GM23338 (cell line): ENCODE results near the gene SNX1. TPM values are rescaled to one million over a fixed set of nuclear protein-coding genes. Genes with fewer than 3 reads are reported as not detected.
"Not testable (repeated sequence)": the region's sequence is repeated elsewhere in the genome, so short reads cannot be mapped to it uniquely, and the experiment has no call there.

Experiments used
- ATAC-seq: fragments of 200-7000 bp; cut with Tn5 transposase; 3 replicates; pipeline ENCODE4 v1.9.1; 2020
- DNase-seq: peaks from one replicate; pipeline ENCODE4 v3.0.0-alpha.2; 2015; ENCODE audit warnings: low spot score
- H2AFZ ChIP-seq: fragments of 200-600 bp; sonication (generic); 2 replicates; pipeline ENCODE4 v1.8.0; 2016; ENCODE audit warnings: antibody characterized with exemption, mild to moderate bottlenecking, moderate library complexity
- H3F3A ChIP-seq: fragments of 200-600 bp; sonication (generic); replicated peaks from 2 replicates; pipeline ENCODE4 v1.8.0; 2017; ENCODE audit warnings: antibody characterized with exemption, mixed run types, low read depth
- H3K27ac ChIP-seq: fragments of 200-600 bp; sonication (generic); 2 replicates; pipeline ENCODE4 v1.6.1; 2016; ENCODE audit warnings: low read depth
- H3K27me3 ChIP-seq: fragments of 200-600 bp; sonication (generic); 2 replicates; pipeline ENCODE4 v1.8.0; 2016; ENCODE audit warnings: mild to moderate bottlenecking, mixed run types, moderate library complexity; ENCODE audit not compliant: insufficient read depth
- H3K36me3 ChIP-seq: fragments of 200-600 bp; sonication (generic); 2 replicates; pipeline ENCODE4 v1.8.0; 2016; ENCODE audit warnings: mild to moderate bottlenecking; ENCODE audit not compliant: insufficient read depth
- H3K4me1 ChIP-seq: fragments of 200-600 bp; sonication (generic); 2 replicates; pipeline ENCODE4 v1.8.0; 2016; ENCODE audit warnings: mild to moderate bottlenecking, moderate library complexity; ENCODE audit not compliant: insufficient read depth
- H3K4me2 ChIP-seq: fragments of 200-600 bp; sonication (generic); 2 replicates; pipeline ENCODE4 v1.7.1; 2017; ENCODE audit warnings: mixed run types
- H3K4me3 ChIP-seq: fragments of 200-600 bp; sonication (generic); 2 replicates; pipeline ENCODE4 v1.6.1; 2016; ENCODE audit warnings: mixed run types
- H3K79me2 ChIP-seq: fragments of 200-600 bp; sonication (generic); replicated peaks from 2 replicates; pipeline ENCODE4 v1.8.0; 2017; ENCODE audit warnings: mild to moderate bottlenecking; ENCODE audit not compliant: insufficient read depth
- H3K9me2 ChIP-seq: fragments of 200-600 bp; sonication (generic); 2 replicates; pipeline ENCODE4 v1.8.0; 2017; ENCODE audit not compliant: insufficient read depth
- H4K20me1 ChIP-seq: fragments of 200-600 bp; sonication (generic); replicated peaks from 2 replicates; pipeline ENCODE4 v1.8.0; 2017; ENCODE audit warnings: mild to moderate bottlenecking; ENCODE audit not compliant: insufficient read depth
- H3K27ac Mint-ChIP-seq: 2 replicates; pipeline ENCODE4 v1.8.0; 2020; ENCODE audit warnings: inconsistent platforms, mild to moderate bottlenecking, moderate library complexity, mixed read lengths
- H3K27me3 Mint-ChIP-seq: 3 replicates; pipeline ENCODE4 v1.8.0; 2022; ENCODE audit warnings: low read depth, mild to moderate bottlenecking, moderate library complexity, mixed read lengths, inconsistent platforms; ENCODE audit not compliant: insufficient read depth, poor library complexity
- H3K36me3 Mint-ChIP-seq: 3 replicates; pipeline ENCODE4 v1.8.0; 2021; ENCODE audit warnings: low read depth, mild to moderate bottlenecking, inconsistent platforms, moderate library complexity, mixed read lengths
- H3K4me1 Mint-ChIP-seq: 3 replicates; pipeline ENCODE4 v1.8.0; 2020; ENCODE audit warnings: mild to moderate bottlenecking, inconsistent platforms, mixed read lengths
- H3K4me3 Mint-ChIP-seq: 3 replicates; pipeline ENCODE4 v1.8.0; 2021; ENCODE audit warnings: moderate library complexity, mild to moderate bottlenecking, inconsistent platforms, mixed read lengths
- H3K9me3 Mint-ChIP-seq: 3 replicates; pipeline ENCODE4 v1.8.0; 2020; ENCODE audit warnings: moderate library complexity, mild to moderate bottlenecking, inconsistent platforms, mixed read lengths
- CREB1 ChIP-seq: fragments of 250-450 bp; sonication (Bioruptor Pico); IDR thresholded peaks from 2 replicates; pipeline ENCODE4 v1.5.0; 2020; ENCODE audit warnings: low read depth, mild to moderate bottlenecking, moderate library complexity
- EZH2 ChIP-seq: fragments of 200-600 bp; sonication (generic); IDR thresholded peaks from one replicate; pipeline ENCODE4 v1.8.0; 2017; ENCODE audit warnings: antibody characterized with exemption, mild to moderate bottlenecking, low read depth; ENCODE audit not compliant: unreplicated experiment
- NANOG ChIP-seq: IDR thresholded peaks from 2 replicates; pipeline ENCODE4 v1.6.1; 2016; ENCODE audit warnings: antibody characterized with exemption, borderline replicate concordance
- POLR2AphosphoS5 ChIP-seq: IDR thresholded peaks from 2 replicates; pipeline ENCODE4 v1.6.1; 2016; ENCODE audit warnings: antibody characterized with exemption, low read depth
- REST ChIP-seq: IDR thresholded peaks from one replicate; pipeline ENCODE4 v1.6.1; 2018; ENCODE audit warnings: antibody characterized with exemption; ENCODE audit not compliant: unreplicated experiment
- ZNF114 ChIP-seq: fragments of 250-450 bp; sonication (Bioruptor Pico); IDR thresholded peaks from 2 replicates; pipeline ENCODE4 v1.5.0; 2020; ENCODE audit warnings: mild to moderate bottlenecking, moderate library complexity
- ZNF331 ChIP-seq: fragments of 250-450 bp; sonication (Bioruptor Pico); IDR thresholded peaks from 2 replicates; pipeline ENCODE4 v1.5.0; 2020; ENCODE audit warnings: low read depth, mild to moderate bottlenecking, moderate library complexity
- polyA plus RNA-seq: library from polyadenylated mRNA; unstranded; fragments of >200 nt; fragmentation: Nextera tagmentation; extraction: Ambion mirVana; gene quantifications from 2 replicates; pipeline ENCODE4 v1.2.1, GENCODE V29; 2016
- total RNA-seq: library from RNA; depleted of rRNA; stranded (reverse); fragments of >200 nt; shearing (Covaris generic); gene quantifications from 2 replicates; pipeline ENCODE4 v1.2.3, GENCODE V29; 2014
- TF ChIP-seq, protein P1 (sequence below): IDR thresholded peaks from 2 replicates; pipeline ENCODE4 v1.6.1; 2016; ENCODE audit warnings: antibody characterized with exemption
- TF ChIP-seq, protein P2 (sequence below), 2 experiments: fragments of 200-600 bp in 1 of 2; sonication (generic) in 1 of 2; conservative IDR thresholded peaks; 2 replicates each; pipeline versions ENCODE4 v1.5.1 to v1.6.1; 2016 to 2017; ENCODE audit warnings: antibody characterized with exemption in 2 of 2, low read depth in 2 of 2, mild to moderate bottlenecking in 2 of 2, moderate library complexity in 1 of 2

SNX1 gene
- total and polyA plus RNA-seq, 2 experiments from 2014 or later, result 33.3 to 33.8 TPM

GRCh38 chr15:64072812-64073211 lies 23.0 kb upstream of the SNX1 start (continued):
- TF ChIP-seq REST (no peak), POLR2AphosphoS5 (no peak), ZNF114 (CRISPR knock-in tag) (no peak), CREB1 (no peak)
- TF ChIP-seq, protein P1, sequence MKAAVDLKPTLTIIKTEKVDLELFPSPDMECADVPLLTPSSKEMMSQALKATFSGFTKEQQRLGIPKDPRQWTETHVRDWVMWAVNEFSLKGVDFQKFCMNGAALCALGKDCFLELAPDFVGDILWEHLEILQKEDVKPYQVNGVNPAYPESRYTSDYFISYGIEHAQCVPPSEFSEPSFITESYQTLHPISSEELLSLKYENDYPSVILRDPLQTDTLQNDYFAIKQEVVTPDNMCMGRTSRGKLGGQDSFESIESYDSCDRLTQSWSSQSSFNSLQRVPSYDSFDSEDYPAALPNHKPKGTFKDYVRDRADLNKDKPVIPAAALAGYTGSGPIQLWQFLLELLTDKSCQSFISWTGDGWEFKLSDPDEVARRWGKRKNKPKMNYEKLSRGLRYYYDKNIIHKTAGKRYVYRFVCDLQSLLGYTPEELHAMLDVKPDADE, result no peak
- TF ChIP-seq, protein P2, sequence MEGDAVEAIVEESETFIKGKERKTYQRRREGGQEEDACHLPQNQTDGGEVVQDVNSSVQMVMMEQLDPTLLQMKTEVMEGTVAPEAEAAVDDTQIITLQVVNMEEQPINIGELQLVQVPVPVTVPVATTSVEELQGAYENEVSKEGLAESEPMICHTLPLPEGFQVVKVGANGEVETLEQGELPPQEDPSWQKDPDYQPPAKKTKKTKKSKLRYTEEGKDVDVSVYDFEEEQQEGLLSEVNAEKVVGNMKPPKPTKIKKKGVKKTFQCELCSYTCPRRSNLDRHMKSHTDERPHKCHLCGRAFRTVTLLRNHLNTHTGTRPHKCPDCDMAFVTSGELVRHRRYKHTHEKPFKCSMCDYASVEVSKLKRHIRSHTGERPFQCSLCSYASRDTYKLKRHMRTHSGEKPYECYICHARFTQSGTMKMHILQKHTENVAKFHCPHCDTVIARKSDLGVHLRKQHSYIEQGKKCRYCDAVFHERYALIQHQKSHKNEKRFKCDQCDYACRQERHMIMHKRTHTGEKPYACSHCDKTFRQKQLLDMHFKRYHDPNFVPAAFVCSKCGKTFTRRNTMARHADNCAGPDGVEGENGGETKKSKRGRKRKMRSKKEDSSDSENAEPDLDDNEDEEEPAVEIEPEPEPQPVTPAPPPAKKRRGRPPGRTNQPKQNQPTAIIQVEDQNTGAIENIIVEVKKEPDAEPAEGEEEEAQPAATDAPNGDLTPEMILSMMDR (conservative IDR thresholded peaks at IDR 0.05; ENCODE audit: low read depth in 2 of 2), result no peak

DNA sequence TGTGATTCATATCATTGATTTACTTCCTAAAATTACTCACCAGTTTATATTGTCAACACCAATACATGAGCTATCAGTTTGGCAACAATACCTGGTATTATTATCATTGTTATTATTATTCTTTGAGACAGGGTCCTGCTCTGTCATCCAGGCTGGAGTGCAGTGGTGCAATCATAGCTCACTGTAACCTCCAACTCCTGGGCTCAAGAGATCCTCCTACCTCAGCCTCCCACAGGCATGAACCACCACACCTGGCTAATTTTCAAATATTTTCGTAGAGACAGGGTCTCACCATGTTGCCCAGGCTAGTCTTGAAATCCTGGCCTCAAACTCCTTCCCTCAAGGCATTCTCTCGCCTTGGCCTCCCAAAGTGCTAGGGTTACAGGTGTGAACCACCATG lies 22.3 kb upstream of the SNX1 start:
- not testable (repeated sequence) for ATAC-seq, H3K9me2 ChIP-seq, DNase-seq, H3K27me3 ChIP-seq, H3K27ac Mint-ChIP-seq, H3K4me1 ChIP-seq, H4K20me1 ChIP-seq, H3K4me2 ChIP-seq, H3K4me3 Mint-ChIP-seq, H3K4me1 Mint-ChIP-seq, H3K4me3 ChIP-seq, H3K36me3 ChIP-seq, H3K27ac ChIP-seq, H2AFZ ChIP-seq, H3K9me3 Mint-ChIP-seq, H3F3A ChIP-seq, H3K79me2 ChIP-seq, H3K27me3 Mint-ChIP-seq
- peaks cover 19% of the 10 kb centered on the region for H3K36me3 Mint-ChIP-seq

- no peak overlapping the region for H3K4me3 Mint-ChIP-seq
- Histone ChIP-seq H3K79me2 (peaks cover 3% of the 10 kb centered on the region; the same call in 1 of the 2 replicates), H4K20me1 (peaks cover 6% of the 10 kb centered on the region), H3K4me3 (no peak overlapping the region), H3K27ac (no peak overlapping the region), H3K4me1 (no peaks in the 10 kb centered on the region), H3K9me2 (no peaks in the 10 kb centered on the region), H3K36me3 (peaks cover 10% of the 10 kb centered on the region), H2AFZ (no peak overlapping the region), H3K4me2 (no peak overlapping the region), H3K27me3 (no peaks in the 10 kb centered on the region), H3F3A (no peaks in the 10 kb centered on the region)
- no peaks in the 10 kb centered on the region for H3K9me3 Mint-ChIP-seq
- H3K36me3 Mint-ChIP-seq, result peaks cover 22% of the 10 kb centered on the region
- H3K27me3 Mint-ChIP-seq, result no peaks in the 10 kb centered on the region
- DNase-seq (no peak), ATAC-seq (no peak)
- H3K27ac Mint-ChIP-seq, result no peak overlapping the region
- no peaks in the 10 kb centered on the region for H3K4me1 Mint-ChIP-seq
- TF ChIP-seq ZNF331 (no peak), EZH2 (no peak), NANOG (no peak), REST (no peak)
- TF ChIP-seq, protein P1, result no peak
Observed at GRCh38 chr15:64082757-64083156, 13.0 kb upstream of the SNX1 start.
